Psoas muscle (tissue), 8 donors: ENCODE results near the gene ZNF608. TPM values are rescaled to one million over a fixed set of nuclear protein-coding genes. Genes with fewer than 3 reads are reported as not detected.

Experiments
- ATAC-seq, 4 donors: fragments of 200-7000 bp; cut with Tn5 transposase; one replicate each; pipeline ENCODE4 v1.9.1; 2020; ENCODE audit warnings: moderate library complexity in 3 of 4, mild to moderate bottlenecking in 2 of 4
- DNase-seq, 2 donors: peaks; one replicate each; pipeline ENCODE4 v3.0.0-alpha.2; 2020
- H3K27ac ChIP-seq: fragments of 200-600 bp; one replicate; pipeline ENCODE4 v1.8.0; 2022
- H3K27me3 ChIP-seq, 3 donors: fragments of 200-600 bp in 1 of 3; one replicate each; pipeline versions ENCODE4 v1.6.1 to v1.8.0; 2013 to 2022; ENCODE audit warnings: low read length in 2 of 3, mild to moderate bottlenecking in 2 of 3, moderate library complexity in 1 of 3; ENCODE audit not compliant: insufficient read depth in 3 of 3
- H3K36me3 ChIP-seq, 2 donors: fragments of 200-600 bp in 1 of 2; one replicate each; pipeline versions ENCODE4 v1.6.1 to v1.8.0; 2013 to 2022; ENCODE audit warnings: low read depth in 1 of 2, mild to moderate bottlenecking in 1 of 2, moderate library complexity in 1 of 2; ENCODE audit not compliant: insufficient read depth in 1 of 2
- H3K4me1 ChIP-seq: fragments of 200-600 bp; one replicate; pipeline ENCODE4 v1.8.0; 2022
- H3K4me3 ChIP-seq: fragments of 200-600 bp; one replicate; pipeline ENCODE4 v1.8.0; 2022; ENCODE audit warnings: mild to moderate bottlenecking
- H3K9me3 ChIP-seq: fragments of 200-600 bp; one replicate; pipeline ENCODE4 v1.8.0; 2022
- CTCF ChIP-seq: fragments of 200-600 bp; IDR thresholded peaks from one replicate; pipeline ENCODE4 v1.8.0; 2022; ENCODE audit warnings: antibody characterized with exemption
- WGBS, 3 donors: extraction: QIAGEN DNeasy Blood & Tissue Kit; methylation state at CpG; one replicate each; pipeline versions ENCODE4 v1.1.6 to v1.1.7; 2013; 5-methylcytosine and 5-hydroxymethylcytosine counted together
- intact Hi-C, 2 donors: fragments of 100-400 bp; cut with DNase I; formaldehyde crosslinking; loops; one replicate each; pipeline versions ENCODE4 v1.11.0 to v1.14.2; 2022
- polyA plus RNA-seq, 3 donors: library from polyadenylated mRNA; stranded (reverse); fragments of 200-250 nt; gene quantifications; one replicate each; pipeline ENCODE4 v1.2.3, GENCODE V29; 2013
- total RNA-seq, 4 donors: library from RNA; stranded (reverse); fragmentation: NEBNext Ultra II Directional in 2 of 4; extraction: Animal tissue kit (Norgen Biotek cat#: 25700) in 2 of 4; gene quantifications; one replicate each; pipeline versions ENCODE4 v1.2.1 to v1.2.4, GENCODE V29; 2021 to 2023
- donor health status: healthy with polysubstance abuse.
- donor health status: DM: no; HTN: no; CAD: no; lungs with moderate emphysema.
- donor health status: Bipolar disorder and iron deficiency.
- donor health status: healthy.
- donor health status: DM: yes; HTN: yes; CAD: no.
- donor health status: DM: no; HTN: no; CAD: no.
- donor health status: DM: no; HTN: no; CAD: no.
- donor health status: DM: yes; HTN: yes; CAD: no.

Gene ZNF608
- total and polyA plus RNA-seq, 7 donors = 1.6 to 11.7 (median 9.0) TPM

GRCh38 chr5:124741711-124742496 is 4.5 kb downstream of the ZNF608 start:
- Histone ChIP-seq H3K9me3 (no peaks in the 10 kb centered on the region), H3K27ac (peak overlapping the region; percentile 95), H3K4me1 (peaks cover 61% of the 10 kb centered on the region), H3K36me3 (no peaks in the 10 kb centered on the region), H3K4me3 (peak overlapping the region; percentile 83), H3K27me3 (no peaks in the 10 kb centered on the region)
- intact Hi-C loops = loop anchor here (5.0 to 10.0 kb wide), 2 partner anchors 35 to 217 kb away; no protein-coding TSS in a partner anchor
- WGBS, 3 donors = 50 to 70% (median 50%) methylated on average over 4 of the region's 4 CpGs
- DNase-seq = no peak
- ATAC-seq = no peak
- no peak for TF ChIP-seq CTCF

GRCh38 chr5:124740991-124741583 is 5.4 kb downstream of the ZNF608 start:
- no peaks in the 10 kb centered on the region for H3K9me3 ChIP-seq
- 70 to 76% (median 72%) methylated on average over 4 of the region's 4 CpGs for WGBS, 3 donors
- TF ChIP-seq CTCF = no peak
- peak overlapping the region; percentile 95 for H3K27ac ChIP-seq
- DNase-seq (no peak), ATAC-seq (no peak)
- intact Hi-C loops = loop anchor here (5.0 to 10.0 kb wide), 2 partner anchors 34 to 216 kb away; no protein-coding TSS in a partner anchor
- H3K4me1 ChIP-seq = peaks cover 69% of the 10 kb centered on the region
- no peaks in the 10 kb centered on the region for H3K36me3 ChIP-seq
- peak overlapping the region; percentile 47 for H3K4me3 ChIP-seq
- H3K27me3 ChIP-seq = no peaks in the 10 kb centered on the region

GRCh38 chr5:124740071-124740470 is 6.4 kb downstream of the ZNF608 start:
- no peaks in the 10 kb centered on the region for H3K27me3 ChIP-seq
- ATAC-seq = no peak
- WGBS, 3 donors = 42 to 57% (median 44%) methylated on average over 4 of the region's 4 CpGs
- peaks cover 75% of the 10 kb centered on the region for H3K4me1 ChIP-seq
- H3K36me3 ChIP-seq = no peaks in the 10 kb centered on the region
- TF ChIP-seq CTCF = no peak
- H3K9me3 ChIP-seq = no peaks in the 10 kb centered on the region
- DNase-seq = no peak
- peak overlapping the region; percentile 47 for H3K4me3 ChIP-seq
- peak overlapping the region; percentile 51 for H3K27ac ChIP-seq
- intact Hi-C loops = loop anchor here (5.0 to 10.0 kb wide), 2 partner anchors 33 to 215 kb away; no protein-coding TSS in a partner anchor

- H3K36me3 ChIP-seq = no peaks in the 10 kb centered on the region
- 43 to 53% (median 47%) methylated on average over 9 of the region's 9 CpGs for WGBS, 3 donors
- peak overlapping the region; percentile 51 for H3K27ac ChIP-seq
- no peak for TF ChIP-seq CTCF
- ATAC-seq (no peak), DNase-seq (no peak)
- peaks cover 79% of the 10 kb centered on the region for H3K4me1 ChIP-seq
- intact Hi-C loops = loop anchor here (5.0 to 10.0 kb wide), 2 partner anchors 32 to 215 kb away; no protein-coding TSS in a partner anchor
- H3K4me3 ChIP-seq = peak overlapping the region; percentile 47
- H3K27me3 ChIP-seq = no peaks in the 10 kb centered on the region
- no peaks in the 10 kb centered on the region for H3K9me3 ChIP-seq
Measured at GRCh38 chr5:124739634-124740025, 6.8 kb downstream of the ZNF608 start.
